GM12891 (cell line): ENCODE measurements around the gene DGKZ.

Source experiments
- POLR2A ChIP-seq: IDR thresholded peaks from 2 replicates; pipeline ENCODE4 v1.6.1; 2011; ENCODE audit warnings: low read depth, low read length, control low read depth
- TAF1 ChIP-seq: IDR thresholded peaks from 2 replicates; pipeline ENCODE4 v1.6.1; 2011; ENCODE audit warnings: low read depth, low read length, control low read depth

GRCh38 chr11:46407635-46408034 is 60.4 kb downstream of the DGKZ start:
- no peak for TF ChIP-seq TAF1
- TF ChIP-seq POLR2A, result no peak
